B cell (primary cell): ENCODE results near the gene MUC5AC.

Experiments
- CTCF ChIP-seq: fragments of 200-600 bp; IDR thresholded peaks from one replicate; pipeline ENCODE4 v1.8.0; 2022; ENCODE audit warnings: antibody characterized with exemption, mild to moderate bottlenecking
- EZH2 ChIP-seq: IDR thresholded peaks from 2 replicates; pipeline ENCODE4 v1.6.1; 2012; ENCODE audit warnings: borderline replicate concordance, low read depth, mild to moderate bottlenecking, moderate library complexity, low read length; ENCODE audit not compliant: insufficient read depth, poor library complexity, severe bottlenecking

GRCh38 chr11:1197886-1198560 is 40.3 kb downstream of the MUC5AC start:
- TF ChIP-seq CTCF (no peak), EZH2 (no peak)
